H9 (cell line): Measurements from ENCODE around the gene ANAPC13. TPM values are rescaled to one million over a fixed set of nuclear protein-coding genes. Genes with fewer than 3 reads are reported as not detected.

Source experiments
- DNase-seq: peaks from one replicate; pipeline ENCODE4 v3.0.0-alpha.2; 2017
- H2AFZ ChIP-seq: one replicate; pipeline ENCODE4 v1.6.1; 2013; ENCODE audit warnings: mild to moderate bottlenecking, low read length, control low read depth, moderate library complexity
- H2AK5ac ChIP-seq: 2 replicates; pipeline ENCODE4 v1.6.1; 2013; ENCODE audit warnings: low read length, control low read depth, mixed read lengths; ENCODE audit not compliant: insufficient read length
- H2BK120ac ChIP-seq: one replicate; pipeline ENCODE4 v1.6.1; 2013; ENCODE audit warnings: low read depth, mild to moderate bottlenecking, low read length, control low read depth, inconsistent platforms; ENCODE audit not compliant: poor library complexity, severe bottlenecking
- H2BK12ac ChIP-seq: 2 replicates; pipeline ENCODE4 v1.6.1; 2013; ENCODE audit warnings: low read length, control low read depth, mixed read lengths, low read depth; ENCODE audit not compliant: insufficient read length
- H2BK15ac ChIP-seq: 2 replicates; pipeline ENCODE4 v1.6.1; 2013; ENCODE audit warnings: low read depth, low read length, control low read depth
- H2BK20ac ChIP-seq: one replicate; pipeline ENCODE4 v1.6.1; 2013; ENCODE audit warnings: low read depth, mild to moderate bottlenecking, low read length, control low read depth, inconsistent platforms; ENCODE audit not compliant: poor library complexity, severe bottlenecking
- H2BK5ac ChIP-seq: 2 replicates; pipeline ENCODE4 v1.6.1; 2013; ENCODE audit warnings: low read length, control low read depth, mixed read lengths; ENCODE audit not compliant: insufficient read length
- H3K14ac ChIP-seq: 2 replicates; pipeline ENCODE4 v1.6.1; 2013; ENCODE audit warnings: low read length, control low read depth; ENCODE audit not compliant: insufficient read depth
- H3K18ac ChIP-seq: 2 replicates; pipeline ENCODE4 v1.6.1; 2013; ENCODE audit warnings: low read depth, mild to moderate bottlenecking, mixed read lengths, low read length, control low read depth; ENCODE audit not compliant: insufficient read length
- H3K23ac ChIP-seq: 2 replicates; pipeline ENCODE4 v1.6.1; 2013; ENCODE audit warnings: low read length, control low read depth, mixed read lengths, low read depth; ENCODE audit not compliant: insufficient read length
- H3K23me2 ChIP-seq: 2 replicates; pipeline ENCODE4 v1.6.1; 2013; ENCODE audit warnings: low read depth, mild to moderate bottlenecking, mixed read lengths, low read length, control low read depth; ENCODE audit not compliant: insufficient read length, poor library complexity, severe bottlenecking
- H3K27ac ChIP-seq: 2 replicates; pipeline ENCODE4 v1.5.1; 2013; ENCODE audit warnings: low read length, control low read depth, mixed read lengths, low read depth; ENCODE audit not compliant: insufficient read length
- H3K27me3 ChIP-seq: 2 replicates; pipeline ENCODE4 v1.6.1; 2013; ENCODE audit warnings: low read length, control low read depth, inconsistent platforms; ENCODE audit not compliant: insufficient read depth
- H3K4ac ChIP-seq: 2 replicates; pipeline ENCODE4 v1.6.1; 2013; ENCODE audit warnings: low read depth, mild to moderate bottlenecking, control low read depth, inconsistent platforms, low read length, moderate library complexity
- H3K4me1 ChIP-seq: 2 replicates; pipeline ENCODE4 v1.6.1; 2013; ENCODE audit warnings: low read length, control low read depth, inconsistent platforms; ENCODE audit not compliant: insufficient read depth
- H3K4me2 ChIP-seq: 2 replicates; pipeline ENCODE4 v1.6.1; 2013; ENCODE audit warnings: low read length, control low read depth, mixed read lengths; ENCODE audit not compliant: insufficient read length, insufficient read depth
- H3K56ac ChIP-seq: 2 replicates; pipeline ENCODE4 v1.6.1; 2013; ENCODE audit warnings: low read depth, mild to moderate bottlenecking, mixed read lengths, low read length, control low read depth; ENCODE audit not compliant: insufficient read length
- H3K79me1 ChIP-seq: 2 replicates; pipeline ENCODE4 v1.6.1; 2013; ENCODE audit warnings: low read depth, mild to moderate bottlenecking, moderate library complexity, low read length, control low read depth, inconsistent platforms; ENCODE audit not compliant: insufficient read depth, poor library complexity, severe bottlenecking
- H3K79me2 ChIP-seq: 2 replicates; pipeline ENCODE4 v1.6.1; 2013; ENCODE audit warnings: low read length, control low read depth, inconsistent platforms; ENCODE audit not compliant: insufficient read depth
- H3K9ac ChIP-seq: 2 replicates; pipeline ENCODE4 v1.6.1; 2013; ENCODE audit warnings: low read length, control low read depth, mixed read lengths; ENCODE audit not compliant: insufficient read length; ENCODE audit errors: extremely low read depth
- H3K9me3 ChIP-seq: one replicate; pipeline ENCODE4 v1.6.1; 2013; ENCODE audit warnings: low read depth, low read length, inconsistent platforms; ENCODE audit not compliant: control insufficient read depth
- H3T11ph ChIP-seq: one replicate; pipeline ENCODE4 v1.6.1; 2013; ENCODE audit warnings: mild to moderate bottlenecking, low read length, control low read depth, inconsistent platforms
- H4K20me1 ChIP-seq: one replicate; pipeline ENCODE4 v1.6.1; 2013; ENCODE audit not compliant: control insufficient read depth, insufficient read length, insufficient read depth
- H4K5ac ChIP-seq: 2 replicates; pipeline ENCODE4 v1.6.1; 2013; ENCODE audit warnings: low read depth, mild to moderate bottlenecking, mixed read lengths, low read length, control low read depth; ENCODE audit not compliant: insufficient read length
- H4K8ac ChIP-seq: replicated peaks from 2 replicates; pipeline ENCODE4 v1.6.1; 2013; ENCODE audit warnings: low read length, control low read depth, mixed read lengths, low read depth; ENCODE audit not compliant: insufficient read length
- H4K91ac ChIP-seq: 2 replicates; pipeline ENCODE4 v1.6.1; 2013; ENCODE audit warnings: low read depth, mild to moderate bottlenecking, moderate library complexity, mixed read lengths, low read length, control low read depth; ENCODE audit not compliant: insufficient read length
- H3K27ac Mint-ChIP-seq, 3 experiments: 2 replicates in 2 of 3; 3 replicates in 1 of 3; pipeline ENCODE4 v1.8.0; 2020 to 2021; ENCODE audit warnings: mixed read lengths in 3 of 3, mild to moderate bottlenecking in 1 of 3, moderate library complexity in 1 of 3
- H3K27me3 Mint-ChIP-seq: 2 replicates; pipeline ENCODE4 v1.8.0; 2021; ENCODE audit warnings: low read depth, mild to moderate bottlenecking, moderate library complexity, mixed read lengths
- H3K36me3 Mint-ChIP-seq, 3 experiments: 2 replicates in 2 of 3; 3 replicates in 1 of 3; pipeline ENCODE4 v1.8.0; 2020 to 2021; ENCODE audit warnings: low read depth in 3 of 3, mixed read lengths in 3 of 3; ENCODE audit not compliant: insufficient read depth in 1 of 3
- H3K4me1 Mint-ChIP-seq, 2 experiments: 2 replicates each; pipeline ENCODE4 v1.8.0; 2020; ENCODE audit warnings: mixed read lengths in 2 of 2
- H3K4me3 Mint-ChIP-seq, 2 experiments: 2 replicates in 1 of 2; 3 replicates in 1 of 2; pipeline ENCODE4 v1.8.0; 2020 to 2021; ENCODE audit warnings: mild to moderate bottlenecking in 2 of 2, mixed read lengths in 2 of 2, moderate library complexity in 1 of 2
- H3K9me3 Mint-ChIP-seq, 2 experiments: 2 replicates in 1 of 2; 3 replicates in 1 of 2; pipeline ENCODE4 v1.8.0; 2020; ENCODE audit warnings: mild to moderate bottlenecking in 2 of 2, mixed read lengths in 2 of 2, moderate library complexity in 1 of 2
- CTCF ChIP-seq: fragments of 200-600 bp; sonication (generic); conservative IDR thresholded peaks from 3 replicates; pipeline ENCODE4 v1.8.0; 2021; ENCODE audit warnings: antibody characterized with exemption, mild to moderate bottlenecking
- WGBS: extraction: QIAGEN DNeasy Blood & Tissue Kit; methylation state at CpG from one replicate; pipeline ENCODE4 v1.1.7; 2013; ENCODE audit warnings: missing lambda C conversion rate, low lambda C conversion rate, mixed read lengths; ENCODE audit not compliant: insufficient read length; ENCODE audit errors: extremely low coverage; 5-methylcytosine and 5-hydroxymethylcytosine counted together
- total RNA-seq: library from RNA; stranded (reverse); gene quantifications from 2 replicates; pipeline ENCODE4 v1.2.1, GENCODE V29; 2021

ANAPC13 gene
- total RNA-seq, 1 experiment from 2014 or later = 42.8 TPM

- Histone ChIP-seq H3K4me2 (no peak overlapping the region), H3K27ac (no peak overlapping the region), H2BK5ac (no peak overlapping the region), H3K18ac (no peak overlapping the region), H3K79me1 (no peaks in the 10 kb centered on the region), H4K20me1 (no peaks in the 10 kb centered on the region), H3K27me3 (no peaks in the 10 kb centered on the region), H4K8ac (no peak overlapping the region), H3K23ac (no peak overlapping the region), H3K14ac (no peak overlapping the region), H2AFZ (no peak overlapping the region), H2BK15ac (no peak overlapping the region), H2BK12ac (no peak overlapping the region), H2BK120ac (no peak overlapping the region), H3K79me2 (no peaks in the 10 kb centered on the region), H2AK5ac (no peak overlapping the region), H3K9me3 (no peaks in the 10 kb centered on the region), H4K91ac (no peak overlapping the region), H3K56ac (no peak overlapping the region), H3K9ac (no peak overlapping the region), H3K23me2 (no peaks in the 10 kb centered on the region), H4K5ac (no peak overlapping the region), H3K4me1 (no peaks in the 10 kb centered on the region), H2BK20ac (no peak overlapping the region), H3K4ac (no peak overlapping the region), H3T11ph (no peak overlapping the region)
- 0 out of 7 replicates have a peak overlapping the region, but pooled peaks of 1 of the 3 experiments have one; percentile 8 for H3K27ac Mint-ChIP-seq
- WGBS = no CpG with 5 or more reads among the region's 2 CpGs
- no peak for DNase-seq
- no peak for TF ChIP-seq CTCF
- H3K9me3 Mint-ChIP-seq = no peaks in the 10 kb centered on the region
- H3K4me1 Mint-ChIP-seq = peaks cover 3 to 8% of the 10 kb centered on the region in 2 experiments; a peak in 2 of 4 replicates
- no peak overlapping the region for H3K4me3 Mint-ChIP-seq
- H3K27me3 Mint-ChIP-seq = no peaks in the 10 kb centered on the region
- H3K36me3 Mint-ChIP-seq = peaks cover 4 to 19% (median 5%) of the 10 kb centered on the region in 3 experiments; a peak in 5 of 7 replicates
Observed at GRCh38 chr3:134511500-134511899, 25.7 kb upstream of the ANAPC13 start.
